Activated naive CD8-positive, alpha-beta T cell treated with anti-CD3 and anti-CD28 coated beads, Interleukin-2, amount 10 ng/mL, durations not matched to agents 7 days and 5 days (primary cell): ENCODE measurements around the gene HEXD. TPM values are rescaled to one million over a fixed set of nuclear protein-coding genes. Genes with fewer than 3 reads are reported as not detected.
A peak's percentile ranks its signal among the peaks of the same experiment; 100 is the strongest.
"Not testable (repeated sequence)": the region's sequence is repeated elsewhere in the genome, so short reads cannot be mapped to it uniquely, and the experiment has no call there.

Source experiments
- ATAC-seq: fragments of 150-1000 bp; cut with Tn5 transposase; one replicate; pipeline ENCODE4 v1.10.0; 2021; ENCODE audit warnings: low read depth, moderate library complexity
- POLR2A ChIA-PET: fragments of 350-600 bp; sonication (Branson Sonifier 250); formaldehyde crosslinking; loops from one replicate; lab custom pipeline; 2021; ENCODE audit warnings: antibody characterized with exemption; lab: Charles Lee
- DNase-seq: peaks from one replicate; pipeline ENCODE4 v3.0.0; 2021
- H3K27ac Mint-ChIP-seq: one replicate; pipeline ENCODE4 v1.8.0; 2022; ENCODE audit warnings: mild to moderate bottlenecking, mixed read lengths
- H3K27me3 Mint-ChIP-seq: one replicate; pipeline ENCODE4 v1.8.0; 2022; ENCODE audit warnings: mild to moderate bottlenecking, moderate library complexity, mixed read lengths
- H3K36me3 Mint-ChIP-seq: one replicate; pipeline ENCODE4 v1.8.0; 2021; ENCODE audit warnings: mild to moderate bottlenecking, mixed read lengths
- H3K4me1 Mint-ChIP-seq: one replicate; pipeline ENCODE4 v1.8.0; 2021; ENCODE audit warnings: mixed read lengths
- H3K4me3 Mint-ChIP-seq: one replicate; pipeline ENCODE4 v1.8.0; 2022; ENCODE audit warnings: mild to moderate bottlenecking, moderate library complexity, mixed read lengths
- H3K9me3 Mint-ChIP-seq: one replicate; pipeline ENCODE4 v1.8.0; 2021; ENCODE audit warnings: mixed read lengths
- total RNA-seq, 2 experiments: library from RNA; stranded (reverse); gene quantifications; one replicate each; pipeline ENCODE4 v1.2.3, GENCODE V29; 2021

HEXD gene
- 10 to 100 TPM; 84.1 to 84.8 TPM for total RNA-seq

- peak within 1 kb of the TSS; percentile 91 for H3K27ac Mint-ChIP-seq
- peaks cover 17% of the 10 kb centered on the region for H3K4me1 Mint-ChIP-seq
- H3K36me3 Mint-ChIP-seq: peaks cover 25% of the 10 kb centered on the region
- H3K9me3 Mint-ChIP-seq: no peaks in the 10 kb centered on the region
- H3K27me3 Mint-ChIP-seq: no peaks in the 10 kb centered on the region
- POLR2A ChIA-PET: interaction anchor here (0.7 to 4.0 kb wide), 8 partner anchors 20 to 121 kb away, joined by 3 to 28 read pairs (median 5); no protein-coding TSS in a partner anchor
- DNase-seq: peak; percentile 96
- H3K4me3 Mint-ChIP-seq: peak within 1 kb of the TSS; percentile 86
- peak; percentile 83 for ATAC-seq
These were observed at the start of gene HEXD, which contains the start of gene OGFOD3 for GRCh38 chr17:82418001-82418986. TSS of gene HEXD (plus strand) at chr17:82418347. CDS start at chr17:82419800, 1,453 bp downstream. TSS of gene OGFOD3 (minus strand) at chr17:82418586. CDS start at chr17:82418485, 101 bp downstream.

DNA sequence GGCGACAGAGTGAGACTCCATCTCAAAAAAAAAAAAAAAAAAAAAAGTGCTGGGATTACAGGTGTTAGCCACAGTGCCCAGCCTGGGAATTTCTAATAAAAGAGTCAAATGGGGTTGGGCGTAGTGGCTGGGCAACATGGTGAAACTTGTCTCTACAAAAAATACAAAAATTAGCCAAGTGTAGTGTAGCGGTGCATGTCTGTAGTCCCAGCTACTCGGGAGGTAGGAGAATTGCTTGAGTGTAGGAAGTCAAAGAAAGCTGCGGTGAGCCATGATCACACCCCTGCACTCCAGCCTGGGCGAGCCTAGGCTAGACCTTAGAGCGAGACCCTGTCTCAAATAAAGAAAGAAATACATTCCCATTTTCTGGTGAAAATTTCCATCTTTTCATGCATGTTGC is 48.9 kb upstream of the HEXD start:
- Mint-ChIP-seq H3K9me3 (no peaks in the 10 kb centered on the region), H3K27ac (no peak overlapping the region), H3K4me1 (peaks cover 8% of the 10 kb centered on the region), H3K4me3 (no peak overlapping the region), H3K27me3 (peaks cover 47% of the 10 kb centered on the region), H3K36me3 (peaks cover 2% of the 10 kb centered on the region)
- no peak for DNase-seq
- no peak for ATAC-seq
- POLR2A ChIA-PET: no interaction called here

DNA sequence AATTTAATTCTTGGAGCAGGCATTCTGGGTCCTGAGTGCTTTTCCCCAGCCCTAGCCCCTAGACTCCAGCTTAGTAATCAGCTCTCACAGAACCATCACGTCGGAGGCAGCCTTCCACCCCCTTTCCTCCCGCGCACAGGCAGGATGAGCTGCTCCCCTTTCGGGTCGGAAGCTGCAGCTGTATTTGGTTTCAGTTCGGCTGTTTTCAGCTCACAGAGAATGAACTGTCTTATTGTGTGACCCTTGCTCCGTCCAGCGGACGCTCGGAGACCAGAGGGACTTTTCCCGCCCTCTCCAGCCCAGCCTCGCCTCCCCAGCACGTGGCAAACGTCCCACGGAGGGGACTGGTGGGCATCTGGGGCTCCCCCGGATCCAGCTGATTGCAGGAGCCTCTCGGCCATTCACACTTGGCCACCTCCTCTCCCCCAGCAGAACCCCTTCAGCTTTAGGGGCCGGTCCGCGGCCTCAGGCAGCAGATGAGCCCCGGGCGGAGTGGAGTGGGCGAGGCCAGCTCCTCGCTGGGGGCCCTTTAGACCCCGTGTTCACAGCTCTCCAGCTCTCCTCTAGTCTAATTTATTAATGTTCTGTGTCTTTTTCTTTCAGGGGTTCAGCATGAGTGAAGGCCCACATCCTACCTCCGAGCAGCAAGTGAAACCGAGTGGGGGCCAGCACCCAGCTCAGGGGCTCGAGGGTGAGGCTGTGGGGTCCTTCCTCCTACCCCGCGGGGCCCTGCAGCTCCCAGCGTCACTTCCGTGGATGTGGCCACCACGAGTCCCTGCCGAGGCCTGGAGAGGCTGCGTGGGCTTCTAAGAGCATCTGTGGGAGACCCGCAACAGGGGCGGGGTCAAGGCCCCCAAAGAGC is 47.4 kb upstream of the HEXD start:
- POLR2A ChIA-PET: interaction anchor here (0.6 to 1.3 kb wide), 3 partner anchors 9 to 344 kb away, joined by 3 to 4 read pairs (median 3); no protein-coding TSS in a partner anchor
- peaks cover 8% of the 10 kb centered on the region for H3K4me1 Mint-ChIP-seq
- no peak overlapping the region for H3K27ac Mint-ChIP-seq
- DNase-seq (no peak), ATAC-seq (peak; percentile 48)
- H3K9me3 Mint-ChIP-seq: no peaks in the 10 kb centered on the region
- H3K4me3 Mint-ChIP-seq: peak overlapping the region; percentile 76
- H3K36me3 Mint-ChIP-seq: peaks cover 2% of the 10 kb centered on the region
- peaks cover 47% of the 10 kb centered on the region for H3K27me3 Mint-ChIP-seq

DNA sequence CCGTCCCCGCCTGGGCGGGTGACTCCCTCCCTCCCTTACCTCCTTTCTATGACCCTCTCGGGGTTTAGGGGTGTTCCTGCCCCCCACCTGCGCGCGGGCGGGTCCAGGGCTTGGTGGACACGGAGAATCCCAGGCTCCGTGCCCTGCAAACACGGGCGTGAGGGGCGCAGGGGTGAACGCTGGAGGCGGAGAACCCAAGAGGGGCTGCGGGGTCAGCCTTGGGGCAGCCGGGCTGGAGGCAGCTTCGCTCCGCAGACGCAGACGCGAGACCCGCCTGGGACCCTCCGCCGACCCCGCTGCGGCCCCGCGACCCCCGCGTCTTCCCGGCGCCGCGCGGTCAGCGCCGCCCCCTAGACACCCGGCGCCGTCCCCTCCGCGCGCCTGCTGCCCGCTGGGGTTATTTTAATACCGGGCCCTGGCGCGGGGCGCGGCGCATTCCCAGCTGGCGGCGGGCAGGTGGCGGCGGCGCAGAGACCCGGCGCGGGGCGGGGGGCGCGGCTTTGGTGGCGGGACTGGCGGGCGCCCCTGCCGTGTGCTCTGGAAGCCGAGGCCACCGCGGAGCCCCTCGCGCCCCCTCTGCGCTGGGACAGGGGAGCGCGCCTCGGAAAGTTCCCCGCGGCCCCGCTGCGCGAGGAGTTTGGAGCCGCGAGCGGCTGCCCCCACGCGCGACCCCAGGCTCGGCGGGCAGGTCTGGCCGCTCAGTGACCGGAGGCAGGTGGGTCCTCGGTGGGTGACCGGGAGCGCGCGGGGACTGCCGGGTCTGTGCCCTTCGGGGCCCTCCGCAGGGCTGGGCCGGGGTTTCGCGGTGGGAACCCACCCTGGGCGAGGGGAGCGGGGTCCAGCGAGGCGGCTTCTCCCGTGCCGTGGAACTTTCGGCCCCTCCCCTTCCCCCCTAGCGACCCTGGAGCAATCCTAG is 46.6 kb upstream of the HEXD start, which contains the start of gene UTS2R:
Gene UTS2R, plus strand, starts transcription at position 433 of the 916 bp plus-strand sequence. CDS start 2,560 bp downstream, outside the sequence.
- H3K4me3 Mint-ChIP-seq: peak within 1 kb of the TSS; percentile 76
- peaks cover 49% of the 10 kb centered on the region for H3K27me3 Mint-ChIP-seq
- POLR2A ChIA-PET: interaction anchor here (0.8 kb wide), 1 partner anchor 125 kb away, joined by 4 read pairs; no protein-coding TSS in a partner anchor
- peaks cover 2% of the 10 kb centered on the region for H3K36me3 Mint-ChIP-seq
- DNase-seq: no peak
- no peak for ATAC-seq
- peaks cover 8% of the 10 kb centered on the region for H3K4me1 Mint-ChIP-seq
- H3K9me3 Mint-ChIP-seq: no peaks in the 10 kb centered on the region
- H3K27ac Mint-ChIP-seq: no peak within 1 kb of the TSS

DNA sequence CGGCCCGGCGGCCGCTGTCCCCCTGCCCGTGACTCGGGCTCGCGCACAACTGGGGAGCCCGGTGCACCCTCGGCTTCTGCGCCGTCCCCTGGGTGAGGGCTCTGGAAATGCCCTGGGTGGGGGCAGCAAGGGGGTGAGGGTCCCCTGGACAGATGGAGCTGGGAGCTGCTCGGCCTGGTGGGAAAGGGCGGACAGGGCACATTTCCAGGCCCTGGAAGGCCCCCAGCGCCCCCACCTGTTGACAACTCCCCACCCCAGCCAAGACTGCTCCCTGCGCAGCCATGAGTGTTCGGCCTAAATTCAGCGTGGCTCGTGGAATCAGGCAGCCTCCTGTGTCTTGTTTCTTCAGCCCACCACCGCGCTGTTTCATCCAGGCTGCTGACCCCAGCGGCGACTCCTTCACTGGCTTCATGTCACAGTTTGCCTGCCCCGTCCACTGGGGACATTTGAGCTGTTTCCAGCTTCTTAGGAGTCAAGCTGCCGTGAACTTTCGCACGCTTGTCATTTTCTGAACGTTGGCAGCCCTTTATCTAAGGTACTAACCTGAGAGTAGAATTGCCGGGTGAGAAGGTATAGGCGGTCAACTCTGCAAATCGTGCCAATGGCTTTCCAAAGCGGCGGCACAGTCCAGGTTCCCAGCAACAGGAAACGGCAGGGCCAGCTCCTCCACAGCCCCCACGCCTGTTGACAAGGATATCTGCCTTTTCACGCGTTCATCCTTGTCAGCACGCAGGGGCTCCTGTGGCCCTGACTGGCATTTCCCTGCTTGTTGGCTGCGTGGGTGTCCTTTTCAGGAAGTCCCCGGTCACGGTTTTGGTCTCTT is 45.7 kb upstream of the HEXD start:
- Mint-ChIP-seq H3K27me3 (peaks cover 44% of the 10 kb centered on the region), H3K27ac (no peak overlapping the region), H3K36me3 (peaks cover 2% of the 10 kb centered on the region), H3K9me3 (no peaks in the 10 kb centered on the region), H3K4me1 (peaks cover 8% of the 10 kb centered on the region), H3K4me3 (peak overlapping the region; percentile 22)
- DNase-seq: no peak
- POLR2A ChIA-PET: interaction anchor here (0.6 kb wide), 1 partner anchor 28 kb away, joined by 3 read pairs; no protein-coding TSS in a partner anchor
- no peak for ATAC-seq

DNA sequence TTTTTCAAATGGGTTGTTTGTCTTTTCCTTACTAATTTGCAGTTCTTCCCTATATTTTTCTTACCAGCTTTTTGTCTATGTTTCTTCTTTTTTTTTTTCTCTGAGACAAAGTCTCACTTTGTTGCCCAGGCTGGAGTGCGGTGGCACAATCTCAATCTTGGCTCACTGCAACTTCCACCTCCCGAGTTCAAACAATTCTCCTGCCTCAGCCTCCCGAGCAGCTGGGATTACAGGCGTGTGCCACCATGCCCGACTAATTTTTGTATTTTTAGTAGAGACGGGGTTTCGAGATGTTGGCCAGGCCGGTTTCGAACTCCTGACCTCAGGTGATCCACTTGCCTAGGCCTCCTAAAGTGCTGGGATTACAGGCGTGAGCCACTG is 45.1 kb upstream of the HEXD start:
- DNase-seq, H3K9me3 Mint-ChIP-seq, H3K4me1 Mint-ChIP-seq, H3K36me3 Mint-ChIP-seq, H3K27ac Mint-ChIP-seq, ATAC-seq, H3K4me3 Mint-ChIP-seq: not testable (repeated sequence)
- peaks cover 48% of the 10 kb centered on the region for H3K27me3 Mint-ChIP-seq
- POLR2A ChIA-PET: interaction anchor here (0.6 kb wide), 1 partner anchor 28 kb away, joined by 3 read pairs; no protein-coding TSS in a partner anchor

GRCh38 chr17:82373731-82374625 is 44.2 kb upstream of the HEXD start:
- no peak overlapping the region for H3K4me3 Mint-ChIP-seq
- no peaks in the 10 kb centered on the region for H3K9me3 Mint-ChIP-seq
- POLR2A ChIA-PET: interaction anchor here (0.8 kb wide), 1 partner anchor 129 kb away, joined by 3 read pairs; no protein-coding TSS in a partner anchor
- H3K27me3 Mint-ChIP-seq: peaks cover 51% of the 10 kb centered on the region
- no peak for DNase-seq
- H3K27ac Mint-ChIP-seq: no peak overlapping the region
- ATAC-seq: no peak
- H3K36me3 Mint-ChIP-seq: peaks cover 2% of the 10 kb centered on the region
- H3K4me1 Mint-ChIP-seq: peaks cover 8% of the 10 kb centered on the region

DNA sequence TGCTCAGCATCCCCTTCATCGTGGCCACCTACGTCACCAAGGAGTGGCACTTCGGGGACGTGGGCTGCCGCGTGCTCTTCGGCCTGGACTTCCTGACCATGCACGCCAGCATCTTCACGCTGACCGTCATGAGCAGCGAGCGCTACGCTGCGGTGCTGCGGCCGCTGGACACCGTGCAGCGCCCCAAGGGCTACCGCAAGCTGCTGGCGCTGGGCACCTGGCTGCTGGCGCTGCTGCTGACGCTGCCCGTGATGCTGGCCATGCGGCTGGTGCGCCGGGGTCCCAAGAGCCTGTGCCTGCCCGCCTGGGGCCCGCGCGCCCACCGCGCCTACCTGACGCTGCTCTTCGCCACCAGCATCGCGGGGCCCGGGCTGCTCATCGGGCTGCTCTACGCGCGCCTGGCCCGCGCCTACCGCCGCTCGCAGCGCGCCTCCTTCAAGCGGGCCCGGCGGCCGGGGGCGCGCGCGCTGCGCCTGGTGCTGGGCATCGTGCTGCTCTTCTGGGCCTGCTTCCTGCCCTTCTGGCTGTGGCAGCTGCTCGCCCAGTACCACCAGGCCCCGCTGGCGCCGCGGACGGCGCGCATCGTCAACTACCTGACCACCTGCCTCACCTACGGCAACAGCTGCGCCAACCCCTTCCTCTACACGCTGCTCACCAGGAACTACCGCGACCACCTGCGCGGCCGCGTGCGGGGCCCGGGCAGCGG is 43.4 kb upstream of the HEXD start:
- no peak for ATAC-seq
- no peak for DNase-seq
- H3K27me3 Mint-ChIP-seq: peaks cover 46% of the 10 kb centered on the region

DNA sequence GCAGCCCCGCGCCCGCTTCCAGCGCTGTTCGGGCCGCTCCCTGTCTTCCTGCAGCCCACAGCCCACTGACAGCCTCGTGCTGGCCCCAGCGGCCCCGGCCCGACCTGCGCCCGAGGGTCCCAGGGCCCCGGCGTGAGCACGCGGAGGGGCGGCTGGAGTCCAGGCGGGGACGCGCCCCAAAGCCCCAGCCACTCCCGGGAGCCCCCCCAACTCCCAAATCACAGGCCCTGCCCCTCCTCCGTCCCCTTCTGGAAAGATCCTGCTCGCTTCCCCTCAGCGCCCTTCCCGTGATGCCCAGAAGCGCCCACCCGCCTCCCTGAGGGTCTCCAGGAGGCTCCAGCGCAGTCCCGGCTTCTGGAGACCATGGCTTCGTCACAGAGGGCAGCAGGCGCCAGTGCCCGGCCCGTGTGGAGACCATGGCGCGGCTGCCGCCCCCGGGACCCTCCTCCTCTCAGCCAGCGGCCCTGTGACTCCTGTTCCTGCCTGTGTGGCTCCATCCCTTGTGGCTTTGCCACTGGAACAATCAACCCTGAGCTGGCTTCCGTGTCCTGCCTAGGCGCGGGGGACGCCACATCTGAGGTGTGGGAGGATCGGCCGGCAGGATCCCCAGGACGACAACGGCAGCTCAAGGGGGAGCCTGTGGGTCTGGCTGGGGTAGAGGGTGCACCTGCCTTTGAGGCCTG is 42.6 kb upstream of the HEXD start:
- Mint-ChIP-seq H3K4me3 (no peak overlapping the region), H3K9me3 (no peaks in the 10 kb centered on the region), H3K27me3 (peaks cover 45% of the 10 kb centered on the region), H3K36me3 (peaks cover 2% of the 10 kb centered on the region), H3K27ac (no peak overlapping the region), H3K4me1 (peaks cover 6% of the 10 kb centered on the region)
- POLR2A ChIA-PET: no interaction called here
- ATAC-seq (no peak), DNase-seq (no peak)

More for the DNA sequence above, 43.4 kb upstream of the HEXD start:
- no peak overlapping the region for H3K27ac Mint-ChIP-seq
- peaks cover 8% of the 10 kb centered on the region for H3K4me1 Mint-ChIP-seq
- no peaks in the 10 kb centered on the region for H3K9me3 Mint-ChIP-seq
- H3K36me3 Mint-ChIP-seq: peaks cover 2% of the 10 kb centered on the region
- no peak overlapping the region for H3K4me3 Mint-ChIP-seq
- POLR2A ChIA-PET: no interaction called here
